Measurements from ENCODE around the gene SKIC8. TPM values are rescaled to one million over a fixed set of nuclear protein-coding genes. Genes with fewer than 3 reads are reported as not detected.

SKIC8 gene
- total and polyA plus RNA-seq, 2 experiments from 2014 or later, result 61.5 to 113 TPM

DNA sequence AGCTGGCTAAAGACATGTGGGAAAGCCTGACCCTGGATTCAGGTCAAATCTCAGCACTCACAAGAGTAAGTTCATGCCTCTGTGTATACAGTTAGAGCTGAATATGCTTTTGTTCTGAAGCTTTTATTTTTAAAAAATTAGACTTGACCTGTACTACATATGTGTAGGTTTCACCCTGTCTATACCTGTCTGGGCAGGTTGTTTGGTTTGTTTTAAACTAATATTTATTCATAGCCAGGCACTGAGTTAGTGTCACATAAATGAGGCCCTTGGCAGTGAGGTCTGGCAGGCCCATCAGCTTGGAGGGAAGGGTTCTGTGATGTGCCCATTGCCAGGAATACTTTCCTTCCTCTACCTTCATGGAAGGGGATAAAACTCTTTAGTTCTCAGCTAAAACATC is 33.2 kb downstream of the SKIC8 start:
- Histone ChIP-seq H3K27me3 (peaks cover 8% of the 10 kb centered on the region), H3K4me3 (no peak overlapping the region), H3K27ac (peak overlapping the region; percentile 89), H3K36me3 (no peaks in the 10 kb centered on the region), H3K9me3 (ENCODE audit: low read depth) (no peaks in the 10 kb centered on the region), H3K4me1 (ENCODE audit: low read depth) (peaks cover 19% of the 10 kb centered on the region)
- no peak for TF ChIP-seq CTCF (IDR thresholded peaks at IDR 0.05; ENCODE audit: low read depth, low read length)
- DNase-seq (ENCODE audit: low read depth in 1 of 2, low spot score in 1 of 2), result no peak

DNA sequence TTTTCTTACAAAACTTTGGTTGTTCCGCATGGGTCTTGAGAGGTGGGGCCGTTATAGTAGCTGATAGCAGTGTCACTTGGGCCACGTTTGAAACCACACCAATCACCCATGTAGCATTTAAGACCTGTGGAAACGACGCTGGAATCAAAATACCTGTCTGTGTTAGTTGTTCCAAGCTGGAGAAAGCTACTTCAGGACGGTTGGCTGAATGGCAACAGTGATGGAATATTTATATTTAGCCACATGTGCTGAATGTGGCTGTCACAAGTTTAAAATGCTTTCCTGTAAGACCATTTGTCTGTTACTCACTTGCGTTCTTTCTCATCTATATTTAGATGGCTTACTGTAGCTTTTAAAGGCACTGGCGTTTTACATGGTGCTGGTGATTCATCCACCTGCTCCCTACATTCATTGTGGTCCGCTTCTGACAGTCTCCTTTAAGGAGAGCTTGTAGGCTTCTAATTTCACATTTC is 33.6 kb downstream of the SKIC8 start:
- Histone ChIP-seq H3K9me3 (ENCODE audit: low read depth) (no peaks in the 10 kb centered on the region), H3K36me3 (no peaks in the 10 kb centered on the region), H3K27ac (peak overlapping the region; percentile 89), H3K4me1 (ENCODE audit: low read depth) (peaks cover 19% of the 10 kb centered on the region), H3K27me3 (peaks cover 8% of the 10 kb centered on the region), H3K4me3 (no peak overlapping the region)
- TF ChIP-seq CTCF (IDR thresholded peaks at IDR 0.05; ENCODE audit: low read depth, low read length), result no peak
- DNase-seq (ENCODE audit: low read depth in 1 of 2, low spot score in 1 of 2), result peak; percentile 11 to 78

DNA sequence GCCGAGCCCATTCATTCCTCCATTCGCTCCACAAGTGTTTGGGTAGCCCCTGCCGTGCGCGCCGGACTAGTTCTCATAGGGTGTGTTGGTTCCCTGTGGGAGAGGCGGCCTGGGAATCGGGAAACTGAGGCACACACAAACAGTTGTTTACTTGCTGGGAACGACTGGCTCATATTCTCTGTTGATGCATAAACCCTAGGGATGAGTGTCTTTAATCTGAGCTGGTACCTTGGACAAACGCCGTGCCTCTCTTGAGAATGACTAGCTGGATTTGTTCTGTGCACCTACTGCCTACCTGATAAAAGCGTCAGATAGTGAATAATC is 34.3 kb downstream of the SKIC8 start:
- H3K9me3 ChIP-seq (ENCODE audit: low read depth), result no peaks in the 10 kb centered on the region
- peaks cover 8% of the 10 kb centered on the region for H3K27me3 ChIP-seq
- H3K36me3 ChIP-seq, result no peaks in the 10 kb centered on the region
- peak overlapping the region; percentile 89 for H3K27ac ChIP-seq
- DNase-seq (ENCODE audit: low read depth in 1 of 2, low spot score in 1 of 2), result no peak
- peaks cover 19% of the 10 kb centered on the region for H3K4me1 ChIP-seq (ENCODE audit: low read depth)
- no peak for TF ChIP-seq CTCF (IDR thresholded peaks at IDR 0.05; ENCODE audit: low read depth, low read length)
- no peak overlapping the region for H3K4me3 ChIP-seq

DNA sequence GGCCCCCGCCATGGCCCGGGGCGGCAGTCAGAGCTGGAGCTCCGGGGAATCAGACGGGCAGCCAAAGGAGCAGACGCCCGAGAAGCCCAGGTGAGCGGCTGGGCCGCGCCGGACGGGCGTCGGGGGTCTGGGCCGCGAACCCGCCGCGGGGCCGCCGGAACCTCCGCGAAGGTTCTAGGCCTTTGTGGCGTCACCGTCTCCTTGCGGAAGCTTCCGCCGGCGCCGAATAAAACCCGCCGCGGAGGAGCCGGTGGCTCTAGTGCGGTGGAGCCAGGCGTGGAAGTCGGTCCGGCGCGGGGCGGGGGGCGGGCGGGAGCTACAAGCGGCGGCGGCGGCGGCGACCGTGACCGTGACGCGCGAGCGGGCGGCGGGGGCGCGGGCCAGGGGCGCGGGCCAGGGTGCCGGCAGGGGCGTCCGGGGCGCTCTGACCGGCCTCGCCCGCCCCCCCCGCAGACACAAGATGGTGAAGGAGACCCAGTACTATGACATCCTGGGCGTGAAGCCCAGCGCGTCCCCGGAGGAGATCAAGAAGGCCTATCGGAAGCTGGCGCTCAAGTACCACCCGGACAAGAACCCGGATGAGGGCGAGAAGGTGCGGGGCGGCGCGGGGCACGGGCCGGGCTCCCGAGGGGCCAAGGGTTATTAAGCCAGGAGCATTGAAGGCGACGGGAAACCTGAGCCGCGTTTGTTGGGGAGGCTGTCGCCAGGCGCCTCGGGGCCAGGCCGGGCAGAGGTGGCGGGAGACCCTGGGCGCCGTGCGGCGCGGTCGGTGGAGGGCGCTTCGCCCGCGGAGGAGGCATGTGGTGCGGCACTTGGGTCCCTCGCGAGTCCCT is 34.9 kb downstream of the SKIC8 start, which contains the start of gene DNAJA4:
DNAJA4 (plus strand) TSS at position 259 of the 833 bp plus-strand sequence; CDS start at position 461, 202 bp downstream.
- DNase-seq (ENCODE audit: low read depth in 1 of 2, low spot score in 1 of 2), result peak in 1 of 2 donors; percentile 71
- peaks cover 8% of the 10 kb centered on the region for H3K27me3 ChIP-seq
- TF ChIP-seq CTCF (IDR thresholded peaks at IDR 0.05; ENCODE audit: low read depth, low read length), result peak; percentile 21
- H3K27ac ChIP-seq, result peak within 1 kb of the TSS; percentile 89
- H3K4me3 ChIP-seq, result no peak within 1 kb of the TSS
- peaks cover 19% of the 10 kb centered on the region for H3K4me1 ChIP-seq (ENCODE audit: low read depth)
- H3K9me3 ChIP-seq (ENCODE audit: low read depth), result no peaks in the 10 kb centered on the region
- no peaks in the 10 kb centered on the region for H3K36me3 ChIP-seq

GRCh38 chr15:78263907-78264303 is 35.5 kb downstream of the SKIC8 start:
- H3K4me3 ChIP-seq, result no peak overlapping the region
- no peak for DNase-seq (ENCODE audit: low read depth in 1 of 2, low spot score in 1 of 2)
- no peaks in the 10 kb centered on the region for H3K9me3 ChIP-seq (ENCODE audit: low read depth)
- H3K27me3 ChIP-seq, result peaks cover 8% of the 10 kb centered on the region
- H3K27ac ChIP-seq, result no peak overlapping the region
- no peaks in the 10 kb centered on the region for H3K36me3 ChIP-seq
- peaks cover 19% of the 10 kb centered on the region for H3K4me1 ChIP-seq (ENCODE audit: low read depth)
- no peak for TF ChIP-seq CTCF (IDR thresholded peaks at IDR 0.05; ENCODE audit: low read depth, low read length)
